GM21737 (cell line): ENCODE measurements around the gene TRAPPC1.

Experiments
- ATAC-seq: cut with Tn5 transposase; IDR thresholded peaks from one replicate; pipeline ENCODE4 v1.9.1; 2021; ENCODE audit warnings: mild to moderate bottlenecking, moderate library complexity; ENCODE audit not compliant: unreplicated experiment

TRAPPC1 gene

DNA sequence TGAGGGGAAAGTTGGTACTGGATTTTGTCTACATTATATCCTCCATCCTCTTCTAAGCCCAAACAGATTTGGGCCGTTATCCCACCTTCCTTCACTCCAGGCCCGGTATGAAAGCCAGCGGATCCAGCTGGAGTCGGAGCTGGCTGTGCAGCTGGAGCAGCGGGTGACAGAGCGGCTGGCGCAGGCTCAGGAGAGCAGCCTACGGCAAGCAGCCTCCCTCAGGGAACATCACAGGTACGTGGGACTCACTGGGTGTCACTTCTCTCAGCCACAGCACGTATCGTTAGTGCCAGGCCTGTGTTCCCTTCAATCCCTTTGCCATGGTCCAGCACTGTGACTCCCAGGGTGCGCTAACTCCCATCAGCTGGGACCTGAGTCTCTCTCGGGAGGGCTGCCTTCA, 11.5 kb upstream of the TRAPPC1 start:
- no peak for ATAC-seq

GRCh38 chr17:7940743-7941142, 9.0 kb upstream of the TRAPPC1 start:
- no peak for ATAC-seq

- ATAC-seq: no peak
Observed at GRCh38 chr17:7940034-7940433, 8.3 kb upstream of the TRAPPC1 start.

GRCh38 chr17:7935859-7936258, 4.1 kb upstream of the TRAPPC1 start:
- ATAC-seq: no peak

GRCh38 chr17:7932949-7933348, 1.2 kb upstream of the TRAPPC1 start:
- ATAC-seq: no peak

GRCh38 chr17:7932483-7932891, 741 bp upstream of the TRAPPC1 start:
- no peak for ATAC-seq

- ATAC-seq: no peak
Observed at GRCh38 chr17:7930841-7931631, 710 bp downstream of the TRAPPC1 start.

DNA sequence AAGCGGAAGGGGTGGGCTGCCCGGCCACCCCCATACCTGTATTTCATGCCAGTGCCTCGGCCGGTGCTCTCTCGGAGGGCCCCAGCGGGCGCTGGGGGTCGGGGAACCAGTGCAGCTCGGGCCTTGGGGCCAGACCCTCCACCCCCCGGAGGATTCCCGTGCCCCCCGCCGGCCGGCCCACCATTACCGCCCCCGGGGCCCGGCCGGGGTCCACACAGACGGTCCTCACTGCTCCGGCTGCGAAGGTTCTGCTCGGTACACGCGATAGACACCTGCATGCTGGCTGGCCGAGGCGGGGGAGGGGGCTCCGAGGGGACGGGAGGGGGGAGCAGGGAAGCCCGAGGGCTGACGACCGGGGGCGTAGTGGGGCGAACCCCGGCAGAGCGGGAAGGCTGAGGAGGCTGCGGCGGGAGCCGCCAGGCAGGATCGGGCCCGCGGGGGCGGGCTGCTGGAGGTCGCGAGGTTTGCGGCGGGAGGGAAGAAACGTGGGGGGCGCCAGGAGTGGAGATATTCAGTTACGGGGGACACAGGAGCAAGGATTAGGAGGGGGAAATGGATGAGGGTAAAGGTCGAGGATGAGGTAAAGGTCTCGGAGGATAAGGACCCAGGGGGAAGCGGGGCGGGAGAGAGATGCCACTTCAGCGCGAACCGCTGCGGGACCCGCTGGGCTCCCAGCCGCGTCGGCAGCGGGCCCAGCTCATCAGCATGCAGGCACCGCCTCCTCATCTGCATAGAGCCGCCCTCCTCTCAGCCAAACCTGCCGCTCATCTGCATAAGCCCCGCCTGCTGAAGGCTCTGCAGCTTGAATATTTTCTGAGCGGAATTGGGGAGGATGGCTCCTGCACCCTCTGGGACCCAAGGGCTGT, 2.4 kb downstream of the TRAPPC1 start, which contains the start of gene KCNAB3:
TSS of gene KCNAB3 (minus strand) at position 699 of the 866 bp plus-strand sequence. CDS start at position 278, 421 bp downstream.
- ATAC-seq: no peak

- ATAC-seq: no peak
Observed at GRCh38 chr17:7927596-7927995, 4.2 kb downstream of the TRAPPC1 start.

GRCh38 chr17:7922845-7923628, 8.7 kb downstream of the TRAPPC1 start:
- ATAC-seq: no peak

DNA sequence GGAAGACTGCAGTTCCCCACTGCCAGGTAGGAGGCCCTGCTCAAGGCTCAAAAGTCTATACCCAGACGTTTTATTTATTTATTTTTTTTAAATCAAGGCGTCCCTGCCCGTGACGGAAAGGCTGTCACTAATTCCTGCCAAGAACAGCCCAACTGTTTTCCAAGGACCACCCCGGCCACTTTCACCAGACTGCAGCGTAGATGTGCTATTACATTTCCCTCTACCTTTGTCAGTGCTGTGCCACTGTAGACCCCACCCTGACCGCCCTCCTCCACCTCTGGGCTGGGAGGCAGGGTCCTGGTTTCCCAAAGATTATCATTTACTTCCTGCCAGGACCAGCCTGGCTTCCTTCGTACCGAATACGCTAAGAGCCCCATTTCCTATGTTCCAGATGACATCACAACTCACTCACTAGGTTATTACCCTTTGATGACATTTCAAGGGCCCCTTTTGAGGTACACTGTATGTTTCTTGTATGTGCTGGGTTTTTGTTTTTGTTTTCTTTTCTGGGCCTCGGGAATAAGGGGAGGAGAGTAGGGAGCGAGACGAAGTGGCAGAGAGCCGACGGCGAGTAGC, 9.4 kb downstream of the TRAPPC1 start:
- ATAC-seq: no peak

GRCh38 chr17:7916808-7917207, 14.9 kb downstream of the TRAPPC1 start:
- ATAC-seq: no peak

GRCh38 chr17:7916385-7916682, 15.4 kb downstream of the TRAPPC1 start:
- no peak for ATAC-seq

DNA sequence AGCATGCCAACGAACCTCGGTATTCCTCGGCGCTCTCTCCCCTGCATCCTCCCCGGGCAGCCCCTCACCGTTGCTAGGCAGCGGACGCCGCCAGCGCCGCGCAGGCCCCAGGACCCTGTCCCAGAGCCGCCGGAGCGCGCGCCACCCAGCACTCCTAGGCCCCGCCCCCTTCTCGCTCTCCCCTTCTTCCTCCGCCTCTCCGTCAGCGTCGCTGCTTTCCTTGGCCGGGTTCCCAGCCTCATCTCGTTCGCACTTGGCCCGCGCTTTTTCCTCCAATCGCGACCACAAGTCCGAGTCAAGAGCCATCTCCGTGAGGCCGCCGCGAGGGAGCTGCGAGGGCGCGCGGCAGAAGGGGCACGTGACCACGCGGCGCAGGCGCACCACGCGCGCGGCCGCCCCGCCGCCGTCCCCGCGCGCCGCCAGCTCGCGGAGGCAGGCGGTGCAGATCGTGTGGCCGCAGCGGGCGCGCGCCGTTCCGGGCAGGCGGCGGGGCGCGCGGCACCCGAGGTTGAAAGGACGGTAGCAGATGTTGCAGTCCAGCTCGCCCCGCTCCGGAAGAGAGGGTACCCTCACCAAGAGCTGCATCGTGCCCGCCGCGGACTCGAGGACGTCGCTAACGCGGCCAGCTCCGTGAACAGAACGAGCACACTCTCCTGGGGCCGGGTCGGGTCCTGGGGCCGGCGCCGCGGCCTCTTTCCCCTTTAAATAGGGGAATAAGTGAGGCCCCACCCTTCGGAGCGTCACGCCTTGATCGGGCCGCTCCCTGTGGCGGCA, 15.9 kb downstream of the TRAPPC1 start, which contains the start of gene RNF227:
TSS of gene RNF227 (minus strand) at position 679 of the 774 bp plus-strand sequence. CDS start at position 585, 94 bp downstream.
- ATAC-seq: peak; percentile 66

DNA sequence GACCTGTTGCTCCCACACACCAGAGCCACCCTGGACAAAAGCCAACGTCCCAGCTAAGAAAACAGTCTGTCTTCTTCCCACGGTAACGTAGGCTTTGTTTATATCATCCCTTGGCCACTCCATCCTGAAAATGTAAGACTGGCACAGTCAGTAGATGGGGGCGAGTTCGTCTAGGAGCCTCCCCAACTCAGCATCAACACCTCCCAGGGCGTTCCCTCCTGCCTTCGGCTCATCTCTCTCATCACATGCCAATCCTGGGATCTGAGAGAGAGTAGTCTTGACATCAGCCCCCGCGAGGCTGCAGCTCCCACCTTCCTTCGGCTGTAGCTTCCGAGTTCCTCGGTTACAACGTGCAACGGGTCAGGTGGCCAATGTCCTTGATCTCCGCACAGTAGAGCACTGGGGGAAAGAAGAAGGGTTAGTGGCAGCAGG, 16.6 kb downstream of the TRAPPC1 start:
- peak; percentile 26 for ATAC-seq

- ATAC-seq: no peak
Observed at GRCh38 chr17:7912927-7913524, 18.7 kb downstream of the TRAPPC1 start.

DNA sequence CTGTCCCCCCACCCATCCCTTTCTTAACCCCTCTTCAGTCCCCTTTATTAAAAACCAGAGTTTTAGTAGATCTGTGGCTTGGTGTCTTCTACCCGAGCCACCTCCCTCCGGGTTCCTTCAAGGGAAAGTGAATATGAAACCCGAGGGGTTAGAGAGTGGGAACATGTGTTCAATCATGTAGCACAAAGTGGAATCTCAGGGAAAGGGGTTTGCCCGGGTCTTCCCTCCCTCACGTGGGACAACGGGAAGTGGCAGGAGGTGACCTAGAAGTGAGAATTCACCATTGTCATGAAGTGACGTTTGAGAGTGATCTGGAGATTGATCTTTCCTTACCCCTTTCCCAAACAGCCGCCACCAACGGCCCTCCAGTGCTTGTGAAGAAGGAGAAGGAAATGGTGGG, 20.6 kb downstream of the TRAPPC1 start:
- no peak for ATAC-seq

DNA sequence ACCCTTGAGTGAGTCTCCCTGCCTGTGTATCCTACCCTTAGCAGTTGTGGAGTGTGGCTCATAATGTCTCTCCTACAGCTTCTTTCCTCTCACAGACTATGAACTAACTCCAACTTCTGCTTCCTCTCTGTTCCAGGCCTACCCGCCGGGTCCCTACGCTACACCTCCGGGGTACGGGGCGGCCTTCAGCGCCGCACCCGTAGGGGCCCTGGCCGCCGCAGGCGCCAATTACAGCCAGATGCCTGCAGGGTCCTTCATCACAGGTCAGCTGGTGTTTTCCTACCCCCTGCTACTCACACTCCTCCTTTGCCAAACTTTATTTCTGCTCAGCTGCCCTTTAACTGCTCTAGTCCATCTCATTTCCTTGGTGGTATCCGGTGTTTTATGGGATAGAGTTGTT, 21.0 kb downstream of the TRAPPC1 start:
- no peak for ATAC-seq

DNA sequence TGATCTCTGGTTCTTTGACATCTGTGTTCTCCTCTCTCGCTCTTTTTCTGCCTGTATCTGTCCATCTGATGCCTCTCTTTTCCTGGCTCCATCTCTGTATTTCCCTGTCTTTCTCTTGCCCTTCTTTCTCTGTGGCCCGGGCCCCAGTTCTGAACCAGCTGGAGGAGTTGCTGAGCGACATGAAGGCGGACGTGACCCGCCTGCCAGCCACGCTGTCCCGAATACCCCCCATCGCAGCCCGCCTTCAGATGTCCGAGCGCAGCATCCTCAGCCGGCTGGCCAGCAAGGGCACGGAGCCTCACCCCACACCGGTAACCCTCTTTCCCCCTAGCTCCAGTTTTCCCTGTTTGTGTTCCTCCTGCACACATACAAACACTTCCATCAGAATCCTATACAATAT, 21.5 kb downstream of the TRAPPC1 start:
- no peak for ATAC-seq

GRCh38 chr17:7909089-7909488, 22.7 kb downstream of the TRAPPC1 start:
- no peak for ATAC-seq
